HG03558 (cell line): Measurements from ENCODE around the gene RPL6.
"Not testable (repeated sequence)": the region's sequence is repeated elsewhere in the genome, so short reads cannot be mapped to it uniquely, and the experiment has no call there.

Source experiments
- ATAC-seq: cut with Tn5 transposase; IDR thresholded peaks from one replicate; pipeline ENCODE4 v1.9.1; 2021; ENCODE audit warnings: moderate number of reproducible peaks; ENCODE audit not compliant: unreplicated experiment; ENCODE audit errors: extremely low read depth

RPL6 gene

GRCh38 chr12:112420740-112421139 lies 11.3 kb upstream of the RPL6 start:
- ATAC-seq = no peak

GRCh38 chr12:112419297-112420133 lies 10.1 kb upstream of the RPL6 start:
- ATAC-seq = peak; percentile 34

GRCh38 chr12:112418608-112419296 lies 9.3 kb upstream of the RPL6 start, which contains the start of gene PTPN11:
PTPN11 (plus strand) TSS chr12:112418947; CDS start chr12:112419112, 165 bp downstream.
- peak; percentile 40 for ATAC-seq

GRCh38 chr12:112418273-112418607 lies 8.8 kb upstream of the RPL6 start:
- ATAC-seq = no peak

- ATAC-seq = not testable (repeated sequence)
Observed at GRCh38 chr12:112415457-112415856, 6.1 kb upstream of the RPL6 start.

GRCh38 chr12:112413855-112414625 lies 4.6 kb upstream of the RPL6 start:
- ATAC-seq = no peak

- no peak for ATAC-seq
Observed at GRCh38 chr12:112409906-112410244, 470 bp upstream of the RPL6 start.

GRCh38 chr12:112408621-112409020 lies 784 bp downstream of the RPL6 start:
- no peak for ATAC-seq

GRCh38 chr12:112407683-112408082 lies 1.7 kb downstream of the RPL6 start:
- not testable (repeated sequence) for ATAC-seq

- no peak for ATAC-seq
Observed at GRCh38 chr12:112406519-112407488, 2.6 kb downstream of the RPL6 start.

- ATAC-seq = no peak
Observed at GRCh38 chr12:112401903-112402498, 7.4 kb downstream of the RPL6 start.

- ATAC-seq = no peak
Observed at GRCh38 chr12:112401054-112401453, 8.4 kb downstream of the RPL6 start.

- no peak for ATAC-seq
Observed at GRCh38 chr12:112393328-112393727, 16.1 kb downstream of the RPL6 start.

- not testable (repeated sequence) for ATAC-seq
Observed at GRCh38 chr12:112389922-112390654, 19.3 kb downstream of the RPL6 start.

GRCh38 chr12:112389228-112389627 lies 20.2 kb downstream of the RPL6 start:
- no peak for ATAC-seq

- ATAC-seq = no peak
Observed at GRCh38 chr12:112386726-112387125, 22.7 kb downstream of the RPL6 start.

- no peak for ATAC-seq
Observed at GRCh38 chr12:112382866-112383265, 26.5 kb downstream of the RPL6 start.

GRCh38 chr12:112381883-112382796 lies 27.3 kb downstream of the RPL6 start, which contains the start of gene HECTD4:
HECTD4 (minus strand) TSS chr12:112382431; CDS start chr12:112382128, 303 bp downstream.
- ATAC-seq = peak; percentile 61
